Epidermal melanocyte (primary cell): Measurements from ENCODE around the gene CLEC4E.
"Not testable (repeated sequence)": the region's sequence is repeated elsewhere in the genome, so short reads cannot be mapped to it uniquely, and the experiment has no call there.

Experiments used
- DNase-seq: peaks from one replicate; pipeline ENCODE4 v3.0.0; 2011; ENCODE audit warnings: low spot score; ENCODE audit not compliant: insufficient read length

Gene CLEC4E

GRCh38 chr12:8540831-8541230 is at the start of gene CLEC4E:
CLEC4E (minus strand) TSS chr12:8540905; CDS start chr12:8540797, 108 bp downstream.
- DNase-seq, result not testable (repeated sequence)

DNA sequence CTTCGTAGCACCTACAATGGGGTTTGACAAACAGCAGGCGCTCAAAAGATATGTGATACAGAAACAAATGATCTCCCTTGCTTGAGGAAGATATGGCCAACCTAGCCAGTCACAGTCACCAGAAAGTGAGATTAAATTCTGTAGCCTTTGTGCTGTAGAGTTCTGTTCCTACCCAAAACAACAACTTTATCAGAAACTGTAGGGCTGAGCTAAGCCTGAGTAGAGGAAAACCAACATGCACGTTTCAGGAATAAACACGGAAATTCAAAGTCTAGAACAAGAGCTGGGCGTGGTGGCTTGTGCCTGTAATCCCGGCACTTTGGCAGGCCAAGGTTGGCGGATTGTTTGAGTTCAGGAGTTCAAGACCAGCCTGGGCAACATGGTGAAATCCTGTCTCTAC is 49.0 kb upstream of the CLEC4E start:
- no peak for DNase-seq

DNA sequence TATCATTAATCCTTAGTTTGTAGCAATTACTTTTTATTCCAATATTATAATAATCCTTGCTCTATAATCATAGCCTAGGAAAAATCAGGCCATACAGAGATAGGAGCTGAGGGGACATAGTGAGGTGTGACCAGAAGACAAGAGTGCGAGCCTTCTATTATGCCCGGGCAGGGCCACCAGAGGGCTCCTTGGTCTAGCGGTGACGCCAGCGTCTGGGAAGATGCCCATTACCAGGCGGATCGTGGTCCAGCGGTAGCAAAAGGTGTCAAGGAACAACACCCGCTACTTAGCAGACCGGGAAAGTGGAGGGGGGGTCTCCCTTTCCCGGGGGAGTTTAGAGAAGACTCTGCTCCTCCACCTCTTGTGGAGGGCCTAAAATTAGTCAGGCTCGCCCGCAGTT is 43.8 kb upstream of the CLEC4E start:
- not testable (repeated sequence) for DNase-seq

GRCh38 chr12:8584004-8584403 is 43.3 kb upstream of the CLEC4E start:
- no peak for DNase-seq

DNA sequence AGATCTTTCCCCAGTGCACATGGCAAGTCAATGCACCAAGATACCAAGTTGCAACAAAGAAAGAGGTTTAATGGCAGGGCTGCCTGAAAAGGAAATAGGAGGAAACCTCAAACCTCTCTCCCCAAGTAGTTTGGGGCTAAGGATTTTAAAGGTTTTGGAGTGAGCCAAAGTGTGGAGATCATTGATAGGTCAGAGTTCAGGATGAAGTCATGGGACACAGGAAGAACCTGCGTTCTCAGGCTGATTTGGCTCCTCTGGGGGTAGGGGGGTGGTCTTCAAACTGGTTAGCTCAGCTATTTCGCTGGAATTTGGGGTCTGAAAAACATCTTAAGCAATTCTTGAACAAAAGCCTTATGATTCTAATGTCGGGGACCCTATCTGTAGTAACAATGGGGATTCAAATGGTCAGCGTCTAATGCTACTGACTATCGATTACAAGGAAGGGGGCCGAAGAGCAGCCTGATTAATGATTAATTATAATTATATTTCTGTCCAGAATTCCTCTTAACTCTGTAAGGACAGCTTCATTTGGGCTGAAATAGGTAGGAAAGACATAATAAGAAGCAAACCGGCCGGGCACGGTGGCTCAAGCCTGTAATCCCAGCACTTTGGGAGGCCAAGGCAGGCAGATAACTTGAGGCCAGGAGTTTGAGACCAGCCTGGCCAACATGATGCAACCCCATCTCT is 40.5 kb upstream of the CLEC4E start:
- DNase-seq, result no peak

GRCh38 chr12:8577879-8578278 is 37.2 kb upstream of the CLEC4E start:
- DNase-seq, result no peak

GRCh38 chr12:8572507-8572906 is 31.8 kb upstream of the CLEC4E start:
- DNase-seq, result no peak

GRCh38 chr12:8566525-8566924 is 25.8 kb upstream of the CLEC4E start:
- DNase-seq, result no peak

GRCh38 chr12:8566052-8566451 is 25.3 kb upstream of the CLEC4E start:
- DNase-seq, result not testable (repeated sequence)

- no peak for DNase-seq
Measured at GRCh38 chr12:8564656-8565055, 24.0 kb upstream of the CLEC4E start.

DNA sequence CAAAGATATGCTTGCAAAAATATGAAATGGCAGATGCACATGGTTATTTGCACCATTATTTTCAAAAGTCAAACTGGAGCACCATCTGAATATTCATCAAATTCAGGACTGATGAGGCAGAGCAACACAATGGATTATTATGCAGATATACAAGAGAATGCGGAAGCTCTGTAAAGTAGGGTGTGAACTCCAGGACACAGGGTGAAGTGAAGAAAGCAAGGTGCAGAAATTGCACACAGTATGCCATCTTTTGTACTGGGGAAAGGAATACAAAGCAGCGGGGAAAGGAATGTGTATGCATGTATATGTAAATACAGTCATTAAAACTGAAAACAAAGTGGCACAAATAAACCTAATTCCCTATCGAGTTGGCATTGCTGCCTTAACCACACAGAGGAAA is 22.7 kb upstream of the CLEC4E start:
- DNase-seq, result no peak

DNA sequence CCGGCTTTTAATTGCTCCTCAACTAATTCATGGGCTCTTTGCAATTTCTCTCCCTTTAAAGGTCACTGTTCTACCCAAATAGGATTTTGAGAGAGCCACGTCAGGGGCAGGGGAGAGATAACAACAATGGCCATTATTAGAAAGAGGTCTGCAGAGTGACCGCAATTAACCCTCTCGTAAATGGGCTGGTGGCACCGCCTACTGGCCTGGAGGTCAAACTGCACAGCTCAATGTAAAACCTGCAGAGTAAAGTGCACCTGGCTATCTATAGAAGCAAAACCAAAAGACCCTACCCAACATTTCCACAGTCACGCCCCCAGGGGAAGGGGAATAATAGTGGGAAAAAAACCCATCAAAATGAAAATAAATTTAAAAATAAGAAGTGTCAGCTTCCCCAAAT is 21.6 kb upstream of the CLEC4E start:
- no peak for DNase-seq

DNA sequence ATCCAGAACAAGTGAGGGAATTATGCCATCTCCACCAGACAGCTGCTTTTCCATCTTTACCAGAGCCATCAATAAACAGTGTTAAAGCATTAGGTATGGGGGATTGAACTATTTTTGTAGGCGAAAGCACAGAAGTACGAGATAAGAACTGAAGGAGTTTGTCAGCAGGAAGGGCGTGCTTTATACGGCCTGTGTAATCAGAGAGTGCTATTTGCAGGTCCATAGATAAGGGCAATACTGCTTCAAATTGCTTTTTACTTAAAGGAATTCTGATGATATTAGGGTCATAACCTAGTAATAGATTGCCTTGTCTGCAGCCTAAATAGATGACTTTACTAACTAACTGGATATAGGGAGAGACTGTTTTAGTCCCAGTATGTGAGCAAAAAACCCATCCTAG is 20.3 kb upstream of the CLEC4E start:
- no peak for DNase-seq

GRCh38 chr12:8559676-8560075 is 19.0 kb upstream of the CLEC4E start:
- DNase-seq, result no peak

- DNase-seq, result no peak
Measured at GRCh38 chr12:8556531-8557097, 15.9 kb upstream of the CLEC4E start.

DNA sequence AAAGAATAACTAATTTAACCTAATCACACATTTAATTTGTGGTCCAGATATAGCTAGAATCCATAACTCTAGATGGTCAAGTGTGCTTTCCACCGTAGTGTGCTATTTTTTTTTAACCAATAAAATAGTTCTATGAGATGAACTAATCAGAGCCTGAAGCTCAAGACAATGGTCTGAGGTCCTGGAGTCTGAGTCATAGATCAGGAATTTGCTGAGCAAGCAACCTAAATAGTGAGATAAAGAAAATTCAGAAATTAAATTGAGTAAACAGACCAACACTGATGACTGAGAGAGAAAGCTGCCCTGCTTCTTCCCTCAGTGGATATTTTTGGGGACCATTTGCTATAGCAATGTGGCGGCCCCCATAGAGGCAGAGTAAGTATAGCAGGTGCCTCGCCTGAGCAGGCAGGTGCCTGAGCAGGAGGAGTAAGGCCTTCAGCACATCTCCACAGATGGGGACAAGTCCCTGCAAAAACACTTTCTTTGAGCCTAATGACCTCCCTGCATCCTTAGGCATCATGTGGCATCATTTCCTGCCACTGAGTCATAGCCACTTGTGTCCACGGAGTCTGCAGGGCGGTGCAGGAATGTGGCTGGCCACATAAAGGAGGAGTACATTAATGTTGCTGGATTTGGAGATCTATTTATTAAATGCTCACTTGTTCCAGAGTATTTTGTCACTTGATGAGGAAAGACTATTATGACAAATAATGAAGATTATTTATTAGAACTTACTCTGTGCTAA is 13.9 kb upstream of the CLEC4E start:
- no peak for DNase-seq

- no peak for DNase-seq
Measured at GRCh38 chr12:8553088-8553627, 12.5 kb upstream of the CLEC4E start.

DNA sequence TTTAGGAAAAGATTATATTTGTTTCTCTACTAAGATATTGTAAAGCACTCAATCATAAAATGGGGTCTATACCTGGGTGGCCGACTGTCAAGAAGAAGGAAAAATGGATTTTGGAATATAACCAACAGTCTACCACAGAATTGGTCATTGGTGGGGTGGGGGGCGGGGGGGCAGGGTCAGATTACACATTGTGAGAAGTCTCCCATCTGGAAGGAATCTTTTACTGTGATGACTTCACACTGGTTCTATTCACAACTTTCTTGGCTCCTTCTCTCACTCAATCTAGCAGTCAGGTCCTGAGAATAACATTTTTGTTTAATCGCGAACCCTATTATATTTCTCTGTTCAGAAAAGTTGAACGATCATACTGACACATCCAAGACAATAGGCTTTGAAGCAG is 8.7 kb upstream of the CLEC4E start:
- no peak for DNase-seq

GRCh38 chr12:8548192-8548591 is 7.5 kb upstream of the CLEC4E start:
- no peak for DNase-seq

DNA sequence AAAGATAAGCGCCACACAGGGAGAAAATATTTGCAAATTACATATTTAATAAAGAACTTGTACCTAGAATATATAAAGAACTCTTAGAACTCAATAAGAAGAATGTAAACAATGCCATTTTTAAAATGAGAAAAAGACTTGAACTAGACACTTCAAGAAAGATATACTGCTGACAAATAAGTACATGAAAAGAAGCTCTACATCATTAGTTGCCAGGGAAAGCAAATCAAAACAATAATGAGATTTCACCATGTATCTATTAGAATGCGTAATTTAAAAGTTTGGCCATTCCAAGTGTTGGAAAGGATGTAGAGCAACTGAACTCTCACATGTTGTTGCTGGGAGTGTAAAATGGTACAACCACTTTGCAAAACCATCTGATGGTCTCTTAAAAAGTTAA is 6.9 kb upstream of the CLEC4E start:
- DNase-seq, result no peak

- no peak for DNase-seq
Measured at GRCh38 chr12:8546591-8546990, 5.9 kb upstream of the CLEC4E start.

DNA sequence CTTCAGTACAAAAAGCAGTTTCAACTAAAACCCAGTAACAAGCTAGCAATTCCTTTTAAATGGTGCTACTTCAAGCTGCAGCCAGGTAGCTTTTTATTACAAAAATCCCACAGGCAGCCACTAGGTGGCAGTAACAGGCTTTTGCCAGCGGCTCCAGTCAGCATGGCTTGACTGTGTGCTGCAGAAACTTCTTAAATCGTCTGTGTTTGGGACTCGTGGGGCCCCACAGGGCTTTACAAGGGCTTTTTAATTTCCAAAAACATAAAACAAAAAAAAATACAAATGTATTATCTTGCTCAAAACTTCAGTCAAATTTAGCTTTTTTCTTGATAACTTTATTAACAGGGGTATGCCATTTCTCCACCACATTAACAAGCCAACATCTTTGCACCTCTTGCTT is 3.6 kb upstream of the CLEC4E start:
- peak; percentile 68 for DNase-seq
